Skin of body (tissue), 2 donors: ENCODE measurements around the gene SMIM8. TPM values are rescaled to one million over a fixed set of nuclear protein-coding genes. Genes with fewer than 3 reads are reported as not detected.
"Not testable (repeated sequence)": the region's sequence is repeated elsewhere in the genome, so short reads cannot be mapped to it uniquely, and the experiment has no call there.

Source experiments
- DNase-seq: peaks from one replicate; lab custom pipeline; 2025; lab: John Stamatoyannopoulos, UW
- total RNA-seq: library from RNA; depleted of rRNA; stranded (reverse); fragments of >200 nt; gene quantifications from one replicate; pipeline ENCODE4 v1.2.3, GENCODE V29; 2014

The SMIM8 gene, protein sequence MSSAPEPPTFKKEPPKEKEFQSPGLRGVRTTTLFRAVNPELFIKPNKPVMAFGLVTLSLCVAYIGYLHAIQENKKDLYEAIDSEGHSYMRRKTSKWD
- total RNA-seq = 13.9 TPM

DNA sequence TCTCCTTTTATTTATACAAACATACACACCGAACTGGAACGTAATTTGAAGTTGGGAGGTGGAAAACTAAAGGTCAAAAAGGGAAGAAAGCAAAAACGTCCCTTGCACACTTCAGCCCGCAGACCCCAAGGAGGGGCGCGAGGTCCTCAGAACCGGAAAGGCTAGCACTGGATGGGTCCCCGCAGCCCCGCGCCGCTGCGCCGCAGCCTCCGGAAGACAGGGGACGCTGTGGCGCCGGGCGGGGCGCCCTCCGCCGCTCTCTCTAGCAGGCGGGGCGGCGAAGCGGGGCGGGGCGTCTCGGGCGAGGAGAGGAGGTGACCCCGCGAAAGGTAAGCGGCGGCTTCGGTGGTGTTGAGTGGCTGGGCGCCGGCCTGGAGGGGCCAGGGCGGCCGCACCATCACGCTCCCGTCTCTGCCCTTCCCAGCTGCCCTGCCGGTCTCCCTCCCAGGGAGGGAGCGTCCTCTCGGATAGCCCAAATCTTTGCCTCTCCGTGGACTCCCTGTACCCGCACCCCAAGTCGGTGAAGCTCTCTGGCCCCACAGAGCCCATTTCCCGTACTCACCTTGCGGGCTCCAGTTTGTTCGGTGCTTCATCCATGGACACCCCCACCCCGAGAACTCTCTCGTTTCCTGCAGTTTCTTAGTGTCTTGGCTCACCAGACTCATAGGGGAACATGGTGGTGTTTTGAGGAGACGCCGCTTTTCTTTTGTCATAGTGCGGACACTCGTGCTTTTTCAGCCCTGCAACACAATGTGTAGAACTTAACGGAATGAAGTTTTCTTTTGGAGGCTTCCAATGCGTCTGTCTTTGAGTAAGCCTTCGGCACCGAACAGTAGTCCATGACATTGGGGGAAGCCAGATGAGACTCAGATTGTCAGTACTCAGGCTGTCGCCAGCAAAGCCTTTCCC lies at the start of gene SMIM8:
SMIM8 (plus strand) TSS at position 285 of the 909 bp plus-strand sequence. CDS start 14,444 bp downstream, outside the sequence.
- peak; percentile 52 for DNase-seq

DNA sequence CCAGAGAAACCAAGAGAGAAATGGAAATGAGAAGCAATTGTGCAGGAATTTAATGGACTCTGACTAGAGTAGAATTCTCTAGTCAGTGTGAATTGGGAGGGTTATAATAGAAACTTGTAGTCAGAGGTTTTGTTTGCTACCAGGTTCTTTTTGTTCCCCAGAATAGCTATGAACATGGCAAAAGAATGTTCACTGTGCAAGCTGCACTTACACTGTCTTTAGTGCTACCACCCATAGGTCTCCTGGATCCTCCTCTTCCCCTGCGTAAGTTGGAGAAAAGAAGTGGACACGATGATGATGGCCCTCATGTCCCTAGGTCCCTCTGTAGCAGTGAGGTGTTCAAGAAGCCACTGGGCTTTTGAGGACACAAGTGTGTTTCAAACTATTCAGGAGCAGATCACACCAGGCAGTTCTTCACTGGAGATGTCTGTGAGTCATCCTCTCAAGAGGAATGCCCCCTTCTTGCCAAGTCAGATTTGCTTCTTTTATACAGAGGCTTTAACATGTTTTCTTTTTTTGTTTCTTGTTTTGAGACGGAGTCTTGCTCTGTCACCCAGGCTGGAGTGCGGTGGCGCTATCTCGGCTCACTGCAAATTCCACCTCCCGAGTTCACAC lies 47.6 kb upstream of the SMIM8 start:
- no peak for DNase-seq

DNA sequence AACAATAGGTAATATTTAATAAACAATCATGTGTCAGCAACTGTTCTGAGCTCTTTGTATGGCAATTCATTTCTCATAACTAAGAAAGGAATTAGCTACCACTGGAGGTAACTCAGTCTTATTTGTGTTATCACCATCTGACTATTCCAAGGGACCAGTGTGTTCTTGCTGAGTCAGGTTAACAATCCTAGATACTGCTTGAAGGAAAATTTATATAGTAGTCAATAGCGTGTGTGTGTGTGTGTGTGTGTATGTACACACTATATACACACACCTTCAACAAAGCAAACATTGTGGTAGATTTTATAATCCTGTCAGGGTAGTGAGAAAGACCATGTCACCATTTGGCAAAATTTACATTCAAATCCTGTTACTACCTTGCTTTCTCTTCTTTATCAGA lies 45.8 kb upstream of the SMIM8 start:
- no peak for DNase-seq

DNA sequence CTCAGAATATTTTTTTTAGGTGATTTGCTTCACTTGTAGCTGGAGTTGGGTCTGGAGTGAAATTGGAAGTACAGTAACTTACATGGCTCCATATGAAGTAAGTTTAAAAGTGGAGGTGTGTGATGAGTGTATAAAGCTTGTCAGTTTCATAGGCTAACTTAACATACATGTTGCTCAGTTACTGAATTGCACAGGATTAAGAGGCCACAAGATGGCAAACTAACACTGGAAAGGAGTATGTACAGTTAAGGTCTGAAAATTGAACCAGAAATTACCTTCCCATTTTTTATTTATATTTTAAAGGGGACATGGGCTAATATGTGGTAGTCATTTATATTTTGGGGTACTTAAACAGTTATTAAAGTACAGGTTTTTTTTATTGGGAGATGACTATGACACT lies 45.3 kb upstream of the SMIM8 start:
- no peak for DNase-seq

DNA sequence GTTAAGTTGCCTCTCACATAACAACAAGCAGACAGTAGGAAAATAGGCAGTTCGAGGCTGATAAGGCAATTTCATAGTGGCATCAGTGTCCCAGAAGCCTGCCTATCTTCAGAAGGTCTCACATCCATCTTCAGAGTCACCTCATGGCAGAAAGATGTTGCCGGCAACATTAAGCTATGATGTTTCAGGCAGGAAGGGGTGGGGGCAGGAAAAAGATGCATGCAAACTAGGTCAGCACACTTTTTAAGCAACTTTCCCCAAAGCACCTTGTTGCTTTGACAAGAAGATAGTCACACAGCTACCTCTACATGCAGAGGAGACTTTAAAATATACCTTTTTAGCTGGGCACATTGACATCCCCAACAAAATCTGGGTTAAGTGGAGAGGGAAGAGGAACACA lies 43.2 kb upstream of the SMIM8 start:
- DNase-seq = no peak

DNA sequence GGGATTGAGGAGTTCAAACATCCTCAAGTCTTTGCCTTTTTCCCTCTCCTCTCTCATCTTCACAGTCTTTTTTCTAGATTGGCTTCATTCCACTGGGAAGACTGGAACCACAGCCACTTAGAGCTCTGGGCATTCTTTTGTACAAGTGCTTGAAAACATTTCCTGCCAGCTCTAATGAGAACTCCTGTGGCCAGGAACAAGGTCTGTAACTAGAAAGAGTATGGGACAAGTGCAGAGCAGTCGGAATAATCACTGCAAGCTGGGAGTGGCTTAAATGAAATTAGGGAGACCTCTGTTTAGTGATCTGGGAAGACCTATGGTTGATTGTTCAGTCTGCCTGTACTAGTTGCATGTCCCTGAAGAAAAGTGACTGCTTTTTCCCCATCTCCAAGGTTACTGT lies 41.0 kb upstream of the SMIM8 start:
- no peak for DNase-seq

DNA sequence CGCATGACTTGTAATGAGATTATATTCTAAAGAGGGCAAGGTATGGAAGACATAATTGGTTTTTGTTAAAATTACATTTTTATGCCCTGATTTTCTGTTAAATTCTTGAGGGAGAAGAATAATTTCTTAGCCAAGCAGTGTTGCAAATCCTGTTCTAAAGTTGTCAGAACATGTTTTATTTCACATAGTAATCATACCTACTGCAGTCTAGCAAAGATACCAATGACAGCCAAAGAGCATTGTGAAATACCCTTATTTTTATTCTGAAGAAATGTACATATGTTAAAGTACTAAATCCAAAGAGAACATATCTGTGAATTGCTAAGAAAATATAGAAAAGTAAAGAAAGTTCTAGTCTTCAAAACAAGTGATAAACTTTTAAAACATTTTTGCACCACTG lies 39.6 kb upstream of the SMIM8 start:
- DNase-seq = no peak

DNA sequence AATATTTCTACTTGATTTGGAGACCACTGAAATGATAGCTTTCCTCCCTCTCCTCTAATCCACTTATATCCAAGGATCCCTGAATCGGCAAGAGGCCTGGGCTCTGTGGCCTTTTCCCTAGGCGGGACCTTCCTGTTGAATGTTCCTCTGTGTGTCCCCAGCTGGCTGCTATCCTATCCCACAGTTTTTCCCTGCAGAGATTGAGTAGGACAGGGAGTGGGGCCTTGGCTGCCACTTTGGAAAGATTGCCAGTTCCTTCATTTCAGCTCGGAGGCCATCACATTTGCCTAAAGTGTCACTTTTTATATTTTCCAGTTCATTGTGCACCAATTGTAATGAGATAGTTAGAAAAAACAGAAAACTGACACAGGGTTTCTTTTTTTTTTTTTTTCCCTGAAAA lies 38.9 kb upstream of the SMIM8 start:
- DNase-seq = no peak

DNA sequence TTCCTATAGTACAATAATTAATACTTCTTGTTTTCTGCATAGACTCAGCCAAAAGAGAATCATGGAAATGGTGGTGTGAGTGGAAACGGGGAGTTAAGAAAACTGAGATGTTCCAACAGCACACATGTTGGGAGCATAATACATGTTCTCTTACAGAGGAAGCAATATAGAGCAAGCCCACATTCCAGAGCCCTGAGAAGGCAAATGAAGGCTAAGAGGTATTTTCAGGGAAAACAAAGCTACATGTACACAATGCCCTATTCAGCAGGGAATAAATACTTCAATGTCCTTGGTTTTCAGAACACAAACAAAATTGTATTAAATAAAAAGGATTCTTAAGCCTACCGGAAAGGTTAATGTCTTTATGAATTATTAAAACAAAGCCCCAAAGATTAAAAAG lies 35.1 kb upstream of the SMIM8 start:
- DNase-seq = no peak

DNA sequence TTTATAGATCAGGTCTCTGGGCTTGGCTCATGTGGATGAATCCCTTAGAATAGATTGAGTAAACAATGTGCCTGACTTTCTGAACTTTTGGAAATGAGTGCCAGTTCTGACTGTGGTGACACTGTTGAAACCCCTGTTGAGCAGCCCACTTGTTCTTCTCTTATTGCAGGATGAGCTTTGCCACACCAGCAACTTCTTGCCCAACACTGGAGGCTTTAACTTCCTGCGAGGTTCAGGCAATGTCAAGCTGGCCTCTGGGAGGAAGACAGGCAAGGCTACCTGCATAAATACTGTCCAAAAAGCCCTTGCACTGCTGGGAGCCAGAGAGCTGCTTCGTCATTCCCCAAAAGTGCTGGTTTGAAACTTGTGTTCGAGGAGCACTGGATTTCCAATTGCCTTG lies 32.8 kb upstream of the SMIM8 start:
- no peak for DNase-seq

DNA sequence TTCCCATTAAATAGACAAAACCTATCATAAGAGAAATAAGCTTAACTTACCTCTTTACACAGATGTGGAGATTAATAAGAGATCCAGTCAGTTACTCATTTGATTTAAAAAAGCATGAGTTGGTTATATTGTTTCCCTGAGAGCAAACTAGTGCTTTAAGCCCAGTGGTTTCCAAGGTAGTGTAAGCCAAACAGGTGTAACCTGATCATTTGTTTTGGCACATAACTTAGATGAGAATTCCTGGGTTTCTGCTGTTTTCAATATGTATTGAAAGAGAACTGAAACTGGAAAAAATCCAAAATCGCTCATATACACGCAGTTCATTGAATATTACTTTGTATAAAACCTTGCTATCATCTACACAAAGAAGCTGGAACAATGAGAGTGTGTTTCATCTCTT lies 30.5 kb upstream of the SMIM8 start:
- no peak for DNase-seq

DNA sequence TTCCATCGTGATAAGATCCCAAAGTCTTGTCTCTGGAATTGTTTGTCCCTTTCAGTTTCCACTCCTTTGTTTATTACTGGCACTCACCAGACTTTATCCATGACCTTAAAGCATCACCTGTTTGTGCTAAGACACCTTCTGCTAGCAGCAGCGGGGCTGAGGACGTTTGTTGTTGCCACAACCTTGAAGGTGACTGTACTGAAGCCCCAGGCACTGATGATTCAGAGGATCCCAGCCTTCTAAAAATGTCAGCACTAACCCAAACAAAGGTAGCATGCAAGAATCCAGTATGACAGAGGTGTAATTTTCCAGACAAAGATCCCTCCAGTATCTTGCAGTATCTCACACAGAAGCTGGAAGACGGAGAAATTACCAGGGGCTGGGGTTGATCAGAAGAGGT lies 28.9 kb upstream of the SMIM8 start:
- no peak for DNase-seq

DNA sequence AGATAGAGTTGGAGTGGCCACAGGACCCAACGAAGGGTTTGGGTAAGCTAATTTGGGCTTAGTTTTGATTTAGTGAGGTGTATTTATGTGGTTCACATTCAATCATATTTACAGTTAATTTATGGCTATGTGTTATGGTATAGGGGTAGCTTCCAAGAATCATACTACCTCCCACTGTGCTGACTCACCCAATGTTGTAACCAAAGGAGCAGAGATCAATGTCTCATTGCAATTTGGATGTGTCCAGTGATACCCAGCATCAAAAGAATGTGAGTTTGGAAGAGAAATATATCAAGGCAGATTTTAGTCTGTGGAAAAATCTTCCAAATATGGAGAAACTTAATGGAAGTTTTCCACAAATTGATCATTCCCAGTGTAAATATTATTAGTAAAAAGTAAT lies 25.3 kb upstream of the SMIM8 start:
- no peak for DNase-seq

DNA sequence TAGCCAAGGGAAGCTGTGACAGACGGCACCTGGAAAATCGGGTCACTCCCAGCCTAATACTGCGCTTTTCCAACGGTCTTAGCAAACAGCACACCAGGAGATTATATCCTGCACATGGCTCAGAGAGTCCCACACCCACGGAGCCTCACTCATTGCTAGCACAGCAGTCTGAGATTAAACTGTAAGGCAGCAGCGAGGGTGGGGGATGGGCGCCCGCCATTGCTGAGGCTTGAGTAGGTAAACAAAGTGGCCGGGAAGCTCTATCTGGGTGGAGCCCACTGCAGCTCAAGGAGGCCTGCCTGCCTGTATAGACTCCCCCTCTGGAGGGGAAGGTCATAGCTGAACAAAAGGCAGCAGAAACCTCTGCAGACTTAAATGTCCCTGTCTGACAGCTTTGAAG lies 21.1 kb upstream of the SMIM8 start:
- not testable (repeated sequence) for DNase-seq

DNA sequence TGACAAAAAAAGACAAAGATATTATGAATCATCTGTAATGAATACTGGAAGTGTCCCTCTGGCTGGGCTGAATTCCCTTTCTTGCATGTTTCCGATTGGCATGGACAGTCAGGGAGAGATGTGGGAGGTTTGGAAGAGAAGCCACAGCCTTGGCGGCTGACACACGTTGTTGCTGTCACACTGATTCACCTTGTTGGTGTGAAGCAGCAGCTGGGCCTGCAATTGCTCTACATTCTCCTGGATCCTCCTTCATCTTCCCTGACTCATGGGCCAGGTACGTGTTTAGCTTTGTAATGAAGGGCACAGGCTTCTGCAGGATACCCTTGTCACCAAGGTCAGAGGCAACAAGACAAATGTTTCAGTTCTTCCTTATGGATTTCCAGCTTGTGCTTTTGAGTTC lies 13.4 kb upstream of the SMIM8 start:
- no peak for DNase-seq

DNA sequence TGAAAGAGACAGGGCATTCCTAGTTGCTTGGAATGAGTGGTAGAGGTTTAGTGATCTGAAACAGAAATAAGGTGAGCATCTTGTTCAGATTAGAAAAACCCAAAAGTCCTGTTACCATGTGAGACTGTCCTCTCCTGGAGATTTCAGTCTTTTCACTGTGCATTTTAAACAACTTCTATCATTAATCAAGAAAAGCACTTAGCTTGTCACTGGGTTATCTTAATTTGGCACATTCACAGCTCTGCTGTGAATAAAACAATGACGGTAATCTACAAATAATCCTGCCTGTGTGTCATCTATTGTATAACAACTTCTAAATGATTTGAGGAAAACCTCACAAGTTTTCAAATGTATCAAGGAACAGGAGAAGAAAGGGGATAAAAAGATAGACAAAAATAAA lies 9.5 kb upstream of the SMIM8 start:
- DNase-seq = no peak

DNA sequence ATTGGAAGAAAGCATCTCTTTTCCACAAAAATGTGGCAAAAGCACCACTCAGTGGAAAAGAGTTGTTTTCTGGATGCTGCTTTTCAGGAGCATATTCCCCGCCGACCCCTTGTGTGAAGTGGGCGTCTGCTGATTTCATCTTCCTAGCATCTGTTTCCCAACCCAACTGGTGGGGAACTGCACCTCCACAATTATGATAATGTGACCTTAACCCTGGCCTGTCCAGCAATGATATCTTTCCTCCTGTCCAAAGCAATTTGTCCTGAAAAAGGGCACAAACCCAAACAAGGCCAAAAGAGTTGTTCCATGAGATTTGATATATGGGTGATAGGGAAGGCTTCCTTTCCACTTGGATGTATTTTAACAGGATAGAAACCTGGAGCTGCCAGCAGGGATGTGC lies 7.3 kb upstream of the SMIM8 start:
- DNase-seq = no peak

DNA sequence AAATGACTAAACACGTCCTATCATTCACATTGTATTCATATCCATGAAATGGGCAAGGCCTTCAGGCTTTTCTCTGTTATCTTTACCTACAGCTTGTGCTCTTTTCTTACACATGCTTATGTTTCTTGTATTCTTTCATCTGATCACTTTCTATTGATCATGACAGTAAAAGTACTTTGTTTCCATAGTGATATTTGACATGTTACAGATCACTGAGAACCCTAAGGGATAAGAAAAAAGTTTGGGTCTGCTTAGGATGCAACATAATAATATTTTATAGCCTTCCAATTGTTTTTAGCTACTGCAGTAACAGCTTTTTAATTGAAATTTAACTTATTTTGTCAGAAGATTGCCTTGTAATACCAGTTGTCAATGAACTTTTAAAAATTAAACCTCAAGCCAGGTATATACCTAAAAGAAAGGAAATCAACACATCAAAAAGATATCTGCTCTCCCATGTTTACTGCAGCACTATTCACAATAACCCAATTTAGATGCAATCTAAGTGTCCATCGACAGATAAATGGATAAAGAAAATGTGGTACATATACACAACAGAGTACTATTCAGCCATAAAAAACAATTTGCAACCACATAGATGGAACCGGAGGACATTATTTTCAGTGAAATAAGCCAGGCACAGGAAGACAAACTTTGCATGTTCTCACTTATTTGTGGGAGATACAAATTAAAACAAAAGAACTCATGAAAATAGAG lies 3.0 kb upstream of the SMIM8 start:
- DNase-seq = no peak

DNA sequence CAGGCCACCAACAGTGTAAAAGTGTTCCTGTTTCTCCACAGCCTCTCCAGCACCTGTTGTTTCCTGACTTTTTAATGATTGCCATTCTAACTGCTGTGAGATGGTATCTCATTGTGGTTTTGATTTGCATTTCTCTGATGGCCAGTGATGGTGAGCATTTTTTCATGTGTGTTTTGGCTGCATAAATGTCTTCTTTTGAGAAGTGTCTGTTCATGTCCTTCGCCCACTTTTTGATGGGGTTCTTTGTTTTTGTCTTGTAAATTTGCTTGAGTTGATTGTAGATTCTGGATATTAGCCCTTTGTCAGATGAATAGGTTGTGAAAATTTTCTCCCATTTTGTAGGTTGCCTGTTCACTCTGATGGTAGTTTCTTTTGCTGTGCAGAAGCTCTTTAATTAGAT lies 1.5 kb downstream of the SMIM8 start:
- not testable (repeated sequence) for DNase-seq

DNA sequence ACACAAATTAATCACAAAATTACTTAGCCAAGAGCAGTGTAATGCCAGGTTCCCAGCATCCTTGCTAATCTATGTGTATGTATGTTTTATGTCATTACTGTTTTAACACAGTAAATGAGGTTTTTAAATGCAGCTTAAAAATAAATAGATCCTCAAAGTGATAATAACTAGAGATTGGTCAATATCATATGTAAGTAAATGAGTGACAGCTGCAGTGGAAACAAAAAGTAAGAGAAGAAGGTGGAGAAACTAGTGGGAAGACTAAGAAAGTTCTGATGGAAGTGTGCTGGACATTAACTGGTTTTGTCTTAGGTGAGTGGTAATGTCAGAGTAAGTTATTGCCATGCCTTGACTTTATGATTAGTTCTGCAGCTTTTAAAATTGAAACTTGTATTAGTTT lies 8.6 kb downstream of the SMIM8 start:
- DNase-seq = no peak

DNA sequence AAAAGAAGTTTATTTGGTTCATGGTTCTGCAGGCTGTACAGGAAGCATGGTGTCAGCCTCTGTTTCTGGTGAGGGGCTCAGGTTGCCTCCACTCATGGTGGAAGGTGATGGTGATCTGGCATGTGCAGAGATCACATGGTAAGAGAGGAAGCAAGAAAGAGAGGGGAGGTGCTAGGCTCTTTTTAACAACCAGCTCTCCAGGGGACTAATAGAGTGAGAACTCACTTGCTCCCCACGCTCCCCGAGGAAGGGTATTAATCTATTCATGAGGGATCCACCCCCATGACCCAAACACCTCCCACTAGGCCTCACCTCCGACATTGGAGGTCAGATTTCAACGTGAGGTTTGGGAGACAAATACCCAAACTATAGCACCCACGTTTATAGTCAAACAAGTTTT lies 10.6 kb downstream of the SMIM8 start:
- no peak for DNase-seq

DNA sequence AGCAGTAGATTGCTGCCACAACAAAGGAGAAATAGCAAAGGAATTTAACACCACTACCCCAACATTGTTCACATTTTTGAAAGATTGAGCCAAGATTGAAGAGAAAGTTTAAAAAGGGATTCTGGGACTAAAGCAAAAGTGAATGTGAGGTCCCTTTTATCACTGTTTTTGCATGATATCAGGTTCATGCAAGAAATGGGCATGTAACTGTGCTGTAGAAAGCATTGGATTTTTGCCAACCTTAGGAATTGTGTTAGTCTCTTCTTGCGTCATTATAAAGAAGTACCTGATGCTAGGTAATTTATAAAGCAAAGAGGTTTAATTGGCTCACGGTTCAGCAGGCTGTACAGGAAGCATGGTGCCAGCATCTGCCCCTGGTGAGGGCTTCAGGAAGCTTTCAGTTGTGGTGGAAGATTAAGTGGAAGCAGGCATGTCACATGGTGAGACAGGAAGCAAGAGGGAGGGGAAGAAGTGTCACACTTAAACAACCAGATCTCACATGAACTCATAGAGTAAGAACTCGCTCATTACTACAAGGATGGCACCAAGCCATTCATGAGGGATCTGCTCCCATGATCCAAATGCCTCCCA lies 11.3 kb downstream of the SMIM8 start:
- peak; percentile 34 for DNase-seq
